ENCODE data around the gene SERPINB2.
"Not testable (repeated sequence)": the region's sequence is repeated elsewhere in the genome, so short reads cannot be mapped to it uniquely, and the experiment has no call there.

Gene SERPINB2

GRCh38 chr18:63889626-63890025, 2.1 kb downstream of the SERPINB2 start:
- DNase-seq (ENCODE audit: low spot score): no peak

- DNase-seq (ENCODE audit: low spot score): no peak
Measured at GRCh38 chr18:63890237-63890949, 2.9 kb downstream of the SERPINB2 start.

GRCh38 chr18:63890950-63891304, 3.4 kb downstream of the SERPINB2 start:
- DNase-seq (ENCODE audit: low spot score): no peak

- no peak for DNase-seq (ENCODE audit: low spot score)
Measured at GRCh38 chr18:63892566-63892965, 5.1 kb downstream of the SERPINB2 start.

GRCh38 chr18:63894106-63894772, 6.7 kb downstream of the SERPINB2 start:
- DNase-seq (ENCODE audit: low spot score): no peak

- no peak for DNase-seq (ENCODE audit: low spot score)
Measured at GRCh38 chr18:63895190-63895589, 7.7 kb downstream of the SERPINB2 start.

GRCh38 chr18:63897072-63897471, 9.6 kb downstream of the SERPINB2 start:
- DNase-seq (ENCODE audit: low spot score): no peak

- DNase-seq (ENCODE audit: low spot score): no peak
Measured at GRCh38 chr18:63899206-63899605, 11.7 kb downstream of the SERPINB2 start.

GRCh38 chr18:63903851-63904570, 16.5 kb downstream of the SERPINB2 start:
- DNase-seq (ENCODE audit: low spot score): no peak

- DNase-seq (ENCODE audit: low spot score): no peak
Measured at GRCh38 chr18:63904694-63905093, 17.2 kb downstream of the SERPINB2 start.

GRCh38 chr18:63905361-63905760, 17.9 kb downstream of the SERPINB2 start:
- no peak for DNase-seq (ENCODE audit: low spot score)

- DNase-seq (ENCODE audit: low spot score): no peak
Measured at GRCh38 chr18:63906056-63906455, 18.6 kb downstream of the SERPINB2 start.

GRCh38 chr18:63907664-63908063, 20.2 kb downstream of the SERPINB2 start, which contains the start of gene SERPINB10:
SERPINB10 (plus strand) TSS chr18:63907958; CDS start chr18:63915511, 7,553 bp downstream.
- DNase-seq (ENCODE audit: low spot score): no peak

- no peak for DNase-seq (ENCODE audit: low spot score)
Measured at GRCh38 chr18:63908858-63909257, 21.4 kb downstream of the SERPINB2 start.

GRCh38 chr18:63909870-63910269, 22.4 kb downstream of the SERPINB2 start:
- DNase-seq (ENCODE audit: low spot score): no peak

- DNase-seq (ENCODE audit: low spot score): no peak
Measured at GRCh38 chr18:63917817-63918216, 30.3 kb downstream of the SERPINB2 start.

- no peak for DNase-seq (ENCODE audit: low spot score)
Measured at GRCh38 chr18:63922049-63922448, 34.5 kb downstream of the SERPINB2 start.

GRCh38 chr18:63924551-63924950, 37.0 kb downstream of the SERPINB2 start:
- DNase-seq (ENCODE audit: low spot score): no peak

GRCh38 chr18:63928331-63928730, 40.8 kb downstream of the SERPINB2 start:
- no peak for DNase-seq (ENCODE audit: low spot score)

GRCh38 chr18:63929369-63929768, 41.9 kb downstream of the SERPINB2 start:
- not testable (repeated sequence) for DNase-seq (ENCODE audit: low spot score)

GRCh38 chr18:63930773-63931354, 43.4 kb downstream of the SERPINB2 start:
- DNase-seq (ENCODE audit: low spot score): no peak

- DNase-seq (ENCODE audit: low spot score): peak; percentile 82
Measured at GRCh38 chr18:63936156-63936931, 48.8 kb downstream of the SERPINB2 start.

Data from germinal center (tissue), 1 donor.